ENCODE measurements around the gene NCKAP5L.

GRCh38 chr12:49875115-49875720 is 47.0 kb upstream of the NCKAP5L start:
- TF ChIP-seq EZH2 (optimal IDR thresholded peaks at IDR 0.05; ENCODE audit: low read depth, low read length) (no peak), CTCF (IDR thresholded peaks at IDR 0.05; ENCODE audit: low read length) (no peak)

Data from MM.1S (cell line).